PFSK-1 (cell line): Measurements from ENCODE around the gene CXCR3.

ENCODE experiments used
- REST ChIP-seq, 2 experiments: IDR thresholded peaks; 2 replicates each; pipeline versions ENCODE4 v1.6.1 to v1.8.0; 2011 to 2012; ENCODE audit warnings: low read depth in 2 of 2, low read length in 2 of 2, control low read depth in 1 of 2, inconsistent platforms in 1 of 2, mild to moderate bottlenecking in 1 of 2, moderate library complexity in 1 of 2; ENCODE audit not compliant: insufficient read depth in 1 of 2
- SIN3A ChIP-seq: IDR thresholded peaks from 2 replicates; pipeline ENCODE4 v1.6.1; 2012; ENCODE audit warnings: mild to moderate bottlenecking, low read length, moderate library complexity, borderline replicate concordance; ENCODE audit not compliant: insufficient read depth
- TAF1 ChIP-seq: IDR thresholded peaks from 2 replicates; pipeline ENCODE4 v1.6.1; 2012; ENCODE audit warnings: low read length, control low read depth, borderline replicate concordance; ENCODE audit not compliant: insufficient read depth

GRCh38 chrX:71606536-71607216, 11.6 kb downstream of the CXCR3 start:
- TF ChIP-seq REST (IDR thresholded peaks at IDR 0.05; ENCODE audit: insufficient read depth in 1 of 2, low read depth in 2 of 2, low read length in 2 of 2) (no peak), TAF1 (no peak), SIN3A (no peak)
